Chondrocyte (in vitro differentiated cells): ENCODE data around the gene MFN2. TPM values are rescaled to one million over a fixed set of nuclear protein-coding genes. Genes with fewer than 3 reads are reported as not detected.

Experiments
- DNase-seq: peaks from one replicate; pipeline ENCODE4 v3.0.0; 2021; ENCODE audit warnings: mixed read lengths, low spot score
- H3K27ac Mint-ChIP-seq: one replicate; pipeline ENCODE4 v1.8.0; 2021; ENCODE audit warnings: mild to moderate bottlenecking, moderate library complexity, mixed read lengths; ENCODE audit not compliant: unreplicated experiment
- H3K27me3 Mint-ChIP-seq: 2 replicates; pipeline ENCODE4 v1.8.0; 2021; ENCODE audit warnings: low read depth, mixed read lengths
- H3K36me3 Mint-ChIP-seq: 2 replicates; pipeline ENCODE4 v1.8.0; 2021; ENCODE audit warnings: low read depth, mixed read lengths
- H3K4me1 Mint-ChIP-seq: 2 replicates; pipeline ENCODE4 v1.8.0; 2021; ENCODE audit warnings: low read depth, mild to moderate bottlenecking, mixed read lengths
- H3K4me3 Mint-ChIP-seq: one replicate; pipeline ENCODE4 v1.8.0; 2021; ENCODE audit warnings: mild to moderate bottlenecking, moderate library complexity, mixed read lengths; ENCODE audit not compliant: unreplicated experiment
- H3K9me3 Mint-ChIP-seq: 2 replicates; pipeline ENCODE4 v1.8.0; 2021; ENCODE audit warnings: low read depth, mixed read lengths
- total RNA-seq: library from RNA; stranded (reverse); gene quantifications from 3 replicates; pipeline ENCODE4 v1.2.1, GENCODE V29; 2021
- TF ChIP-seq, protein P1 (sequence below): fragments of 200-600 bp; sonication (generic); IDR thresholded peaks from 2 replicates; pipeline ENCODE4 v1.5.0; 2021; ENCODE audit warnings: antibody characterized with exemption, mild to moderate bottlenecking, moderate library complexity

The MFN2 gene
- total RNA-seq, 1 donor from 2014 or later = 56.6 TPM

DNA sequence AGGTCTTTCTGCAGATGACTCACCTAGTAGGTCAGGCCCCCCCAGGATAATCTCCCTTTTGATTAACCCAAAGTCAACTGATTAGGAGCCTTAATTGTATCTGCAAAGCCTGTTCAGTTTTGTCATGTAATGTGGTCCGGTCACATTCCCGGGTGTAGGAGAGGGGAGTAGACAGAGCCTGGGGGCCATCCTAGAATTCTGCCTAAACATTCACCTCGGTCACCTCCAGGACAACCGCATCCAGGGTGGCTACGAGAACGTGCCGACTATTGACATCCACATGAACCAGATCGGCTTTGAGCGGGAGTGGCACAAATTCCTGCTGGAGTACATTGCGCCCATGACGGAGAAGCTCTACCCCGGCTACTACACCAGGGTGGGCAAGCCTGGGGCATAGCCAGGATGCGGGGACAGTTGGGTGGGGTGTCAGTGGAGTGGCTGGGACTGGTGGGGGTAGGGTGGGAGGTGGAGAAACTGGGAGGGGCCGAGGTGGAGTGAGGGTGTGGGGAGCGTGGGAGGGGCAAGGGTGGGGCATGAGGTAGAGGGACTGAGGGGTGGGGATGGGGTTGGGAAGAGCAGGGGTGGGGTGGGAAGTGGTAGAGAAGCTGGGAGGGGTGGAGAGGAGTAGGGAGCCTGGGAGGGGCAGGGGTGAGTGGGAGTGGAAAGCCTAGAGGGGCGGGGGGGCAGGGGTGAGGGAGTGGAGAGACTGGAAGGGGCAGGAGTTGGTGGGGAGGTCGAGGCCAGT lies 9.6 kb upstream of the MFN2 start:
- Mint-ChIP-seq H3K4me1 (no peaks in the 10 kb centered on the region), H3K27ac (no peak overlapping the region), H3K27me3 (no peaks in the 10 kb centered on the region), H3K9me3 (no peaks in the 10 kb centered on the region), H3K36me3 (peaks cover 32% of the 10 kb centered on the region), H3K4me3 (no peak overlapping the region)
- TF ChIP-seq, protein P1, sequence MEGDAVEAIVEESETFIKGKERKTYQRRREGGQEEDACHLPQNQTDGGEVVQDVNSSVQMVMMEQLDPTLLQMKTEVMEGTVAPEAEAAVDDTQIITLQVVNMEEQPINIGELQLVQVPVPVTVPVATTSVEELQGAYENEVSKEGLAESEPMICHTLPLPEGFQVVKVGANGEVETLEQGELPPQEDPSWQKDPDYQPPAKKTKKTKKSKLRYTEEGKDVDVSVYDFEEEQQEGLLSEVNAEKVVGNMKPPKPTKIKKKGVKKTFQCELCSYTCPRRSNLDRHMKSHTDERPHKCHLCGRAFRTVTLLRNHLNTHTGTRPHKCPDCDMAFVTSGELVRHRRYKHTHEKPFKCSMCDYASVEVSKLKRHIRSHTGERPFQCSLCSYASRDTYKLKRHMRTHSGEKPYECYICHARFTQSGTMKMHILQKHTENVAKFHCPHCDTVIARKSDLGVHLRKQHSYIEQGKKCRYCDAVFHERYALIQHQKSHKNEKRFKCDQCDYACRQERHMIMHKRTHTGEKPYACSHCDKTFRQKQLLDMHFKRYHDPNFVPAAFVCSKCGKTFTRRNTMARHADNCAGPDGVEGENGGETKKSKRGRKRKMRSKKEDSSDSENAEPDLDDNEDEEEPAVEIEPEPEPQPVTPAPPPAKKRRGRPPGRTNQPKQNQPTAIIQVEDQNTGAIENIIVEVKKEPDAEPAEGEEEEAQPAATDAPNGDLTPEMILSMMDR = no peak
- DNase-seq = no peak

DNA sequence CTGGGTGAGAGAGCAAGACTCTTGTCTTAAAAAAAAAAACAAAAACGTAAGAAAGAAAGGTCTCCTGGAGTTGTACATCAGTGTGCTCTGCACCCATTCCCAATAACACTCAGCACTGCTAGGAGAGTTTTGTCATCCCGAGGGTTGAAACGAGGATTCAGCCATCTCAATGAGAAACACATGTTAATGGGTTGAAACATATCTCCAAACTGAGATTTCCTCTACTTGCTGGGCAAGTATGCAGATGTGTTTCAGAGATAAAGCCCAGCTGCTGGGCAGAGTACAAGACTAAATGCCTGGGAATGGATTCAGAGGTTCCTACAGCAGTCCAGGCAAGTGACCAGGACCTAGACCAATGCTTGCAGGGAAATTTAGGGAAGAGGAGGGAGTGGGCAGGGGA lies 2.6 kb upstream of the MFN2 start:
- peak overlapping the region; percentile 65 for H3K27ac Mint-ChIP-seq
- H3K4me3 Mint-ChIP-seq = no peak overlapping the region
- H3K27me3 Mint-ChIP-seq = no peaks in the 10 kb centered on the region
- peaks cover 13% of the 10 kb centered on the region for H3K36me3 Mint-ChIP-seq
- H3K9me3 Mint-ChIP-seq = no peaks in the 10 kb centered on the region
- TF ChIP-seq, protein P1 = no peak
- DNase-seq = no peak
- peaks cover 30% of the 10 kb centered on the region for H3K4me1 Mint-ChIP-seq

DNA sequence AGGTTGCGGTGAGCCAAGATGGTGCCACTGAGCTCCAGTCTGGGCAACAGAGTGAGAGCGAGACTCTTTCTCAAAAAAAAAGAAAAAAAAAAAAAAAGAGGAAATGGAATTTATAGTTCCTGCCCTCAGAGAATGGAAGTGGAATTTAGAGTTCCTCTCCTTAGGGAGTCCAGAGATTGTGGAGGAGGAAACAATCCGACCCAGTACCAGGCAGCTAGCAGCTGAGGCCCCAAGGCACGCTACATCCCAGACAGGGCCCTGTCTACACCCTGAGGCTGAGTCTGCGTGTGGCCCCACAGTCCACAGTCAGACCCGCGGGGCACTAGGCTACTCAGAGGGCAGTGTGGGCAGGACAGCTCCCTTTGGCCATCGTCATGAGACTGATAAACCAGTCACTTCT lies 1.9 kb upstream of the MFN2 start:
- H3K27ac Mint-ChIP-seq = peak overlapping the region; percentile 36
- peaks cover 30% of the 10 kb centered on the region for H3K4me1 Mint-ChIP-seq
- no peaks in the 10 kb centered on the region for H3K9me3 Mint-ChIP-seq
- H3K36me3 Mint-ChIP-seq = peaks cover 9% of the 10 kb centered on the region
- DNase-seq = no peak
- no peak overlapping the region for H3K4me3 Mint-ChIP-seq
- TF ChIP-seq, protein P1 = no peak
- H3K27me3 Mint-ChIP-seq = no peaks in the 10 kb centered on the region

DNA sequence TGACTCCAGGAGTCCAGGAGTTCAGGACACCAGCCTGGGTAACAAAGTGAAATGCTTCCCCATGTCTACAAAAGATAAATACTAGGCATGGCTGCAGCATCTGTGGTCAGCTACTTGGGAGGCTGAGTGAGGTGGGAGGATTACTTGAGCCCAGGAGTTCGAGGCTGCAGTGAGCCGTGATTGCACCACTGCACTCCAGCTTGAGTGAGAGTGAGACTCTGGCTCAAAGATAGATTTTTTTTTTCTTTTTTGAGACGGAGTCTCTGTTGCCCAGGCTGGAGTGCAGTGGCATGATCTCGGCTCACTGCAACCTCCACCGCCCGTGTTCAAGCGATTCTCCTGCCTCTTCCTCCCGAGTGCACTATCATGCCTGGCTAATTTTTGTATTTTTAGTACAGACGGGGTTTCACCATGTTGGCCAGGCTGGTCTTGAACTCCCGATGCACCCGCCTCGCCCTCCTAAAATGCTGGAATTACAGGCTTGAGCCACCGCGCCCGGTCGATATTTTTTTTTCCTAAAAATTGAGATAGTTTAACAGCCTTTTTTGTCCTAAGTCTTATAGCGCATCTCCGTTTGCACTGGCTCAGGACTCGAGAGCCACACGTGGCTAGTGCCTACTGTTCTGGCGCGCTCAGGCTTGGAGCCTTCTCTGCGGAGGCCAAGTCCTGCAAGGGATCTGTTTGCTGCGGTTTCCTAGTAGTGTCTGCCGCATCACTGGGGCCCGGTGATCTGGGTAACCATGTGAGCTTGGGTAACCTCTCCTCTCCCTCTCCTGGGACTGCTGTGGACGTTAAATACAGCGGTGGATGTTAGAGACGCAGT lies 1.0 kb upstream of the MFN2 start:
- Mint-ChIP-seq H3K36me3 (peaks cover 12% of the 10 kb centered on the region), H3K4me3 (peak overlapping the region; percentile 91), H3K27ac (peak overlapping the region; percentile 96), H3K27me3 (no peaks in the 10 kb centered on the region), H3K4me1 (peaks cover 37% of the 10 kb centered on the region), H3K9me3 (no peaks in the 10 kb centered on the region)
- TF ChIP-seq, protein P1 = no peak
- DNase-seq = no peak

DNA sequence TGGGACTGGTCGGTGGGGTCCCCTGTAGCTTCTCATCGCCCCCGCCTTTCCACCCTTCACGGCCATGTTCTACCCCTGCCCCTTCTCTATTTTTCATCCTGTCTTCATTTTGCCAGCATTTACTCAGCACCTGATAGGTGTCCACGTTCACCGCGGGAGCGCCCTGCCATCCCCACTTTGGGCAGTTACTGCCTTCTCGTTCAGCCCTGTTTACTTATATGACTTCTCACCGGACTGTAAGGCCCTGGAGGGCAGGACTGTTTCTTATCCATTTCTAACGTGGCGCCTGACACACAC lies 380 bp downstream of the MFN2 start:
- peak overlapping the region; percentile 91 for H3K4me3 Mint-ChIP-seq
- no peaks in the 10 kb centered on the region for H3K27me3 Mint-ChIP-seq
- peaks cover 45% of the 10 kb centered on the region for H3K4me1 Mint-ChIP-seq
- TF ChIP-seq, protein P1 = no peak
- H3K27ac Mint-ChIP-seq = peak overlapping the region; percentile 96
- no peaks in the 10 kb centered on the region for H3K9me3 Mint-ChIP-seq
- DNase-seq = no peak
- peaks cover 6% of the 10 kb centered on the region for H3K36me3 Mint-ChIP-seq
